Endothelial cell (in vitro differentiated cells): ENCODE results near the gene CEMIP. TPM values are rescaled to one million over a fixed set of nuclear protein-coding genes. Genes with fewer than 3 reads are reported as not detected.

ENCODE experiments used
- DNase-seq: peaks from one replicate; pipeline ENCODE4 v3.0.0; 2021; ENCODE audit warnings: low spot score
- H3K27ac Mint-ChIP-seq: one replicate; pipeline ENCODE4 v1.8.0; 2021; ENCODE audit warnings: mixed read lengths, inconsistent platforms; ENCODE audit not compliant: unreplicated experiment
- H3K27me3 Mint-ChIP-seq: one replicate; pipeline ENCODE4 v1.8.0; 2021; ENCODE audit warnings: mild to moderate bottlenecking, moderate library complexity, mixed read lengths, inconsistent platforms; ENCODE audit not compliant: unreplicated experiment
- H3K36me3 Mint-ChIP-seq: one replicate; pipeline ENCODE4 v1.8.0; 2021; ENCODE audit warnings: mild to moderate bottlenecking, low read depth, mixed read lengths, inconsistent platforms; ENCODE audit not compliant: unreplicated experiment
- H3K4me1 Mint-ChIP-seq: one replicate; pipeline ENCODE4 v1.8.0; 2021; ENCODE audit warnings: mild to moderate bottlenecking, mixed read lengths, inconsistent platforms; ENCODE audit not compliant: unreplicated experiment
- H3K4me3 Mint-ChIP-seq: one replicate; pipeline ENCODE4 v1.8.0; 2021; ENCODE audit warnings: mild to moderate bottlenecking, mixed read lengths, inconsistent platforms; ENCODE audit not compliant: unreplicated experiment
- H3K9me3 Mint-ChIP-seq: one replicate; pipeline ENCODE4 v1.8.0; 2021; ENCODE audit warnings: mixed read lengths, inconsistent platforms; ENCODE audit not compliant: unreplicated experiment
- CTCF ChIP-seq: fragments of 200-600 bp; sonication (generic); IDR thresholded peaks from one replicate; pipeline ENCODE4 v1.5.0; 2021; ENCODE audit warnings: antibody characterized with exemption; ENCODE audit not compliant: unreplicated experiment
- total RNA-seq: library from RNA; stranded (reverse); fragmentation: NEBNext Ultra II Directional; extraction: Animal tissue kit (Norgen Biotek cat#: 25700); gene quantifications from one replicate; pipeline ENCODE4 v1.2.1, GENCODE V29; 2021; ENCODE audit not compliant: unreplicated experiment

The CEMIP gene
- total RNA-seq, 1 donor from 2014 or later: not detected

- no peaks in the 10 kb centered on the region for H3K9me3 Mint-ChIP-seq
- no peak for DNase-seq
- no peak for TF ChIP-seq CTCF
- H3K36me3 Mint-ChIP-seq: no peaks in the 10 kb centered on the region
- peaks cover 5% of the 10 kb centered on the region for H3K4me1 Mint-ChIP-seq
- peaks cover 4% of the 10 kb centered on the region for H3K27me3 Mint-ChIP-seq
- H3K27ac Mint-ChIP-seq: no peak overlapping the region
- no peak overlapping the region for H3K4me3 Mint-ChIP-seq
These were observed 58.8 kb downstream of the CEMIP start for GRCh38 chr15:80838012-80838411.

- H3K9me3 Mint-ChIP-seq: no peaks in the 10 kb centered on the region
- no peak for DNase-seq
- H3K27me3 Mint-ChIP-seq: peaks cover 4% of the 10 kb centered on the region
- H3K4me3 Mint-ChIP-seq: no peak overlapping the region
- H3K27ac Mint-ChIP-seq: no peak overlapping the region
- TF ChIP-seq CTCF: no peak
- no peaks in the 10 kb centered on the region for H3K36me3 Mint-ChIP-seq
- peaks cover 5% of the 10 kb centered on the region for H3K4me1 Mint-ChIP-seq
These were observed 59.5 kb downstream of the CEMIP start for GRCh38 chr15:80838666-80839065.

GRCh38 chr15:80839764-80840130, 60.6 kb downstream of the CEMIP start:
- Mint-ChIP-seq H3K4me1 (peaks cover 5% of the 10 kb centered on the region), H3K27me3 (peaks cover 4% of the 10 kb centered on the region), H3K4me3 (no peak overlapping the region), H3K36me3 (no peaks in the 10 kb centered on the region), H3K27ac (no peak overlapping the region), H3K9me3 (no peaks in the 10 kb centered on the region)
- no peak for DNase-seq
- no peak for TF ChIP-seq CTCF

- Mint-ChIP-seq H3K27me3 (peaks cover 4% of the 10 kb centered on the region), H3K4me3 (no peak overlapping the region), H3K4me1 (peaks cover 5% of the 10 kb centered on the region), H3K27ac (no peak overlapping the region), H3K9me3 (no peaks in the 10 kb centered on the region), H3K36me3 (no peaks in the 10 kb centered on the region)
- DNase-seq: no peak
- TF ChIP-seq CTCF: no peak
These were observed 61.3 kb downstream of the CEMIP start for GRCh38 chr15:80840182-80841130.

GRCh38 chr15:80841541-80841940, 62.4 kb downstream of the CEMIP start:
- H3K27me3 Mint-ChIP-seq: peaks cover 4% of the 10 kb centered on the region
- no peaks in the 10 kb centered on the region for H3K9me3 Mint-ChIP-seq
- H3K4me3 Mint-ChIP-seq: no peak overlapping the region
- no peak for TF ChIP-seq CTCF
- peaks cover 5% of the 10 kb centered on the region for H3K4me1 Mint-ChIP-seq
- no peak for DNase-seq
- H3K36me3 Mint-ChIP-seq: no peaks in the 10 kb centered on the region
- no peak overlapping the region for H3K27ac Mint-ChIP-seq
